GM21717 (cell line): Measurements from ENCODE around the gene LAMA5.

Experiments
- ATAC-seq: cut with Tn5 transposase; IDR thresholded peaks from one replicate; pipeline ENCODE4 v1.9.1; 2021; ENCODE audit warnings: mild to moderate bottlenecking, moderate library complexity; ENCODE audit not compliant: unreplicated experiment

The LAMA5 gene

DNA sequence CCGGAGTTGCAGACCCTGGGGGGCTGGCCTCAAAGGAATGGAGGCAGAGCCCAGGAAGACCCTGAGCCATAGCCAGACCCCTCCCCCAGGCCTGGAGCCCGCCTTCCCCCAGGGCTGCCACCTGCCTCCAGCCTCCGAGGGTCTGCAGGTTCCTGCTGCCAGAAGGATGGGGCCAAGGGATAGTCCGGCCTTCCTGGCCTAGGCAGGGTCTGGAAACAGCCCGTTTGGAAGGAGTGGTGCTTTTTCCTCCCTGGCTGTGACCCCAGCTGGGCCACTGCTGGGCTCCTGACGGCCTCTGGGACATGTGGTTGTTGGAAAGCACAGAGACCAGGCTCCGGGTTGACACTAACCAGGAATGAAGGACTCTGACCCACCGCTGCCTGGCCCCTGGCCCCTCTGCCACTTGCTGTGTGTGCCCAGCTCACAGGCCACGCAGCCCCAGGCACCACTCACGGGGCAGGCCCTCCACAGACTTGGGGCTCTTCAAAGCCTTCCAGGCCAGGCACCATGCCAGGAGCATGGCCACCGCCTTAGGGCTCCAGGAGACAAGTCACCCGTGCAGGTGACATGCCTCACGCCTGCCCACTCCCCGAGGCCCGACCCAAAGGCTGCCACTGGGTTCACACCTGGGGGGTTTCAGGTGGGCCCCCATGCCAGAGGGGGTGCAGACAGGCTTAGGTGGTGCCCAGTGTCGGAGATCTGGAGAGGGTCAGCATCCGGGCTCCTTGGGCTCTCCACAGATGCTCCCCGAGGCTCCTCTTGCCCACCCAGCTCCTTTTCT, 3.9 kb upstream of the LAMA5 start:
- no peak for ATAC-seq

DNA sequence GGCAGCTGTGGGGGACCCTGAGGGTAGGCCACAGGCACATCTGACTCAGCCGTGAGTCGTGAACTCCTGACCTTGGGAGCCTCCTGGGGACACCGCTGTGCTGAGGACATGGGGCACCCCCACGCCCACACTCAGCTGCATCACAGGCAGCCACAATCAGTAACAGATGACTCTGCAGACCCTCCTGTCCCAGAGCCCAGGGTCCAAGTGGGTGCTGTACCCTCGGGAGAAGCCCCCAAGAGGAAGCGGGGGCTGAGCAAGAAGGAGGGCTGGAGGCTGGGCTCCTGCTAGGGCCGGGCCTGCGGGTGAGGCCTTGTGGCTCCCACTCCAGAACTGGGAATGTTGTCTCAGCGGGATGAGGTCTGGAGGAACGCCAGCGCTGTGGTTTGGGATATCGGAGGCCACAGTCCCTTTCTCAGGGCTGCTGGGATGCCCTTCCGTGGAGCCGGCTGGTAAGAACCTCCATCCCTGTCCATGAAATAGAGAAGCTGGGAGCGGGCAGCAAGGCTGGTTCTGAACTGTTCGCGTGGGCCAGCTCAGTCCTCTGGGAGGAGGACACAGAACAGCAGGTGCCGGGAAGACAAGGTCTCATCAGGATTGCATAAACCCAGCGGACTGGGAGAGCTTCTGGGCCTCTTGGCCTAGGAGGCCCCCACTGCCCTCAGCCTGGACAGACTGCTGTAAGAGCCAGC, 3.1 kb upstream of the LAMA5 start:
- no peak for ATAC-seq

DNA sequence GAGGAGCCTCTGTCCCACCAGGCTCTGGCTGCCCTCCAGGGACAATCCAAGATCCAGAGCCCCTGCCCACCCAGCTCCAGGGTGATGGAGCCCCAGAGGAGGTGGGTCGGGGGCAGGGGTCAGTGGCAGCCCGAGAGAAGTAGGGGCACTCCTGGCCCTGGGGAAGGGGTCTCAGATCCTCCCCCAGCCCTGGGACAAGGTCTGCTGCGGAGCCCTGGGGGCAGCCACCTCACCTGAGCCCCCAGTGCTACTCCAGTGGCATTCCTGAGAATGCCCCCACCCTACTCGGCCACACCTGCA, 2.7 kb upstream of the LAMA5 start:
- ATAC-seq, result no peak

DNA sequence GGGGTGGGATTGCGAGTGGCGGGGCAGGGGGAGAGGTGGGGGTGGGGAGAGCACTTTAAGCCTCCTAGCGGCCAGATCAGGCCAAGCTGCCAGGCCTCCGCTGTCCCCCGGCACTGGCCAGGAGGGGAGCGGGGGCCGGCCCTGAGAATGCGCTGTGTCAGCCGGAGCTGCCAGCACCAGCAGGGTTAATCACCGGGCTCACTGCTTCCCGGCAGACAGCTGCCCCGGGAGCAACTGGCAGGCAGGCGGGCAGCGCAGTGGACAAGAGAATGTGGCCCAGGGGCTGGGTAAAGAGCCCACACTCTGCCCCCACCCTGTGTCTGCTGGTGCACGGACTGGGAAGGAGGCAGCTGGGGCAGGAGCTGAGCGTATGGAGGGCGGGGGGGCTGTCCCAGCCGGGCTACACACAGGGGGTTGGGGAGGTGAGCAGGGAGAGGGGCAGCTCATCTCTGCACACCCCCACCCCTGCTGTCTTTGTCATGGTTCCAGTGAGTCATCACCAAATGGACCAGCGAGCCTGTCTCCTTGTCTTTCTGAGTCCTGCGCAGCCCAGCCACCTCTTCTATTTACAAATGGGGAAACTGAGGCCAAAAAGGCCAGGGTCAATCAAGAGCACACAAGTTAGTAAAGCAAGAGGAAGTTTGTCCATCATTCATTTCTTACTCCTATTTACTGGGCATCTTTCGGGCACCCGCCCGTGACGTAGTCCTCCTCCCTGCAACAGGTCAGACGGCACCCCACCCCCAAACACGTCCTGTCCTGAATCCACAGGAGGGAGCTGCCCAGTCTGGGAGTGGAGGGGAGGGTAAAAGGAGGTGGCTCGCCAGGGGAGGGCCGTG, 2.1 kb upstream of the LAMA5 start:
- no peak for ATAC-seq

DNA sequence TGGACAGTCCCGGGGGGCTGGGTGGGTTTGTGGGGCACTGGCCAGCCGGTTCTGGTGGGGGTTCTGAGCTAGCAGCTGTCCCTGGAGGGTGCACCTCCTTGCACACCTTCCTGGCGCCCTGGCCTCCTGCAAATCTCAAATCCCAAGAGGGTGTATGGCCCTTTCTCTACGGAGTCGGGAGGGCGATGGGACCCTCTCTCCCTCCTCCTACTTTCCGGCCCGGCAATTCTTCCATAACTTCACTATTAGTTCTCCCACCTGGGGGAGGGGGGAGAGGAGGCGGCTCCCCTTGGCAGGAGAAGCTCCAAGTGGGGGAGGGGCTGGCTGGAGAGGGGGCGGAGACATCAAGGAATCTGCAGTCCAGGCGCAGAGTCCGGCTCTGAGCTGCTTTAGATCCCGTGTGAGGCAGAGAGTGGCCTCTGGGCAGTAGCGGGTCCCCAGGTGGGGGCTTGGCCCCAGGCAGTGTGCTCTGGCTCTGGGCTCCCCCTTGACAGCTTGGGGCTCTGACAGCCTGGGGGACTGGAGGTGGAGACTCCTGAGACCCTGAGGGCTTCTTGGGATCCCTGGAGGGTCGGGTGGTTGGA, 1.4 kb upstream of the LAMA5 start:
- no peak for ATAC-seq

DNA sequence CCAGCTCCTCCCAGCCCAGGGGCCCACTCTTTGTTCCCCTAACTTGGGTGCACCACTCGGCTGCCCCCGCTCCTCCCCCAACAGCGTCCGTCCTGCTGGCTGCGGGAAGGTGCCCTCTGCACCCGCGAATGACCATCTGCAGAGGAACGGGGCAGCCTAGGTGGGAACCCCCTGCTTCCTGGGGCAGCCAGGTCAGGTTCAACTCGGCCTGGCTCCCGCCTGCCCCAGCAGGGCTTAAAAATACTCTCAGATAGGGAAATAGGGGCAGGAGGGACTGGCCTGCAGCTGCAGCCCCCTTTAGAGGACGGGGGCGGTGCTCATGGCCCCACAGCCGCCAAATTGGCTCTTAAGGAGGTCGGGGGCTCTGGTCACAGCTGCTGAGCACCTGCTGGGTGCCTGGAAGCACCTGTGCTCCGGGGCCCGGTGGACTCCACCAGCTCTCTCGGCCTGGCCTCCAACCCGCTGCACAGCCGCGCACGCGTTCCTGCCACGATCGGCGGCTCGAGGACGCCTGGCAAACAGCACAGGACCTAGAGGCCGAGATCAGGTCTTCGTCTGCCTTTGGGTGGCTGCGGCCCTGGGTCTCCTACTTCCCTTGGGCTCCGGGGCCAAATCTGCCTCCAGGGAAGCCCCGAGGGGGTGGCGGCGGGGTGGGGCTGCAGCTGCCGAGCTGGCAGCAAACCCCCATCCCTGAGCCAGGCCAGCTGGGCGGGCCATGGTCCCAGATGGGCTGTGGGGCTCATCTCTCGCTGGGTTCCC, 700 bp upstream of the LAMA5 start:
- ATAC-seq, result no peak

DNA sequence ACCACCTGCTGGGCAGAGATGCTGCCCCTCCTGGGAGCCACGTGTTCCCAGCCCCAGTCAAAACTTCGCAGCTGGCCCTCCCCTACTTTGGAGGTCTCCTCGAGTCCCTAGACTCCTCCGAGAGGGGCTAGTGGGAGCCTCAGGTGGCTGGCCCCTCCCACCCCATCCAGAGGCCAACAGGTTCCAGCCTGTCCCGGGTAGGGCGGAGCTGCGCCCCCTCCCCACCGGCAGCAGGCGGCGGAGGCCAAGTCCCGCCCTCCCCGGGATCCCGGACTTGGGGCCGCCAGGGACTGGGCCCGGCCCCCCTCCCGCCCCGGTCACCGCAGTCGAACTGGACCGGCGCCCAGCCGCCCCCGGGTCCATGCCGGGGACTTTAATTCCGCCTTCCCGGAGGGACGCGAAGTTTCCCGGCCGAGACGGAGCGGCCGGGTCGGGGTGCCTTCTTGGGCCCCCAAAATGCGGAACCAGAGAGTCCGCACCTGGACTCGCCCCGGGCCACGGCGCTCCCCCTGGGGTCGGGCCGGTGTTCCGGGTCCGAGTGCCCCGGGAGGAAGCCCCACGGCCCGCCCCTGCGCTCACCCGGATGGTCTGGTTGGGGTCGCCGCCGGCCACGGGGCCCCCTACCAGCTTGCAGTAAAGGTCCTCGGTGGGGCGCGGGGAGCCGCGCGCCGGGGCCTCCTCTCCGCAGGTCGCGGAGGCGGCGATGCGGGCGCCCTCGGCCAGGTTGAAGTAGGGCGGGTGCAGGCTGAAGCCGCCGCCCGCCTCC, 559 bp downstream of the LAMA5 start:
- ATAC-seq, result no peak

DNA sequence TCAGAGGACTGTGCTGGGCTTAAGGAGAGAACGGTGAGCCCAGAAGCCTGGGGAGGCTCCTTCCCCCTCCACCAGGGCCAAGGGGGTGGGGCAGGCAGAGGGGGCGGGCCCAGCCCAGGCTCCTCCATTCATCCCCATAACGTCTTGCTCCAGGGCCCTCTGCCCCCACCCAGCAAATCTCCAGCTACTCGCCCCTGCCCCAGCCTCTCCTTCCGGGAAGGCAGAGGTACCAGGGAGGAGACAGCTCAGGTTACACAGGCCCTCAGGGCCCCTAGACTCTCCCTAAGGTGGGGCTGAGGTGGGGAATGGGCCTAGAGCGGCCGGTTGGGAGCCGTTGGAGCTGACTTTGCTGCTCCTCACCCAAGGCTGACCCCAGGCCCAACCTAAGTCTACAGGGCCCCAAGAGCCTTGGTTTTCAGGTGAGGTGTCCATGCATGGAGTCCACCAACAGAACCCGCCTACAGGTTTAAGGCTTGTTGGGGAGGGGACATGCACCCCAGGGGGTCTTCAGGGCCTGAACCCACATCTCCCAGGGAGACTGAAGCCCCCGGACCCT, 1.2 kb downstream of the LAMA5 start:
- no peak for ATAC-seq

DNA sequence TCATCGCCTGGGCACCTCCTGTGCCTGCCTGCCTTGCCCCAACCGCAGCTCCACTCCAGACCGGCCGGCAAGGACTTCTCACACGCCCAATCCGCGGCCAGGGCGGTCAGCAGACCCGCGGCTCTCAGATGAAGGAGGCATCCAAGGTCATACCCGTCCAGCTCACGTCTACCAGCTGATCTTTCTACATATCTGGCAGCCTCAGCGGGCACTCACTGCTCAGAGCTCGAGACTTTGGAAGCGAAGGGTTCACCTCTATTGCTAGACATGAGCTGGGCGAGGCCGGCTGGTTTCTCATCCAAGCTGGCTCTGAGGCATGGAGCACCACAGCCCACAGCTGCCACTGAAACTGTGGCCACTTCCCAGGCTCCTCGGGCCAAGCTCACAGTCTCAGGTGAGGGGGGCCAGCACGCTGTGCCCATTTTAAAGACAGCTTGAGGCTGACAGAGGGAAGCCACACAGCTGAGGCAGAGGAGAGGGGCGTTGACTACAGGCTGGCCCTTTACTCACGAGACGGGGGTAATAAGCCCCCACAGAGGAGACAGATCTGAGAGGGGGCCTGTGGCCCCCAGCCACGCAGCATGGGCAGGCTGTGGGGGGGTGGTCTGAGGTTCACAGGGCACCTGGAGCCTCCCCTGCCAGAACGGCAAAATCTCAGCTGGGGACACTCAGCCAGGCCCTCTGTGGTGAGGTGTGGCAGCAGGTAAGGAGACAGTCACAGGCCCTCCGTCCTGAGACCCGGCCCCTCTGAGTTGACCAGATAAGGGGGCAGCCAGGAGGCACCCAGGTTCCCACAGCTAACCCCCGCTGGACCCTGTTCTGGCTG, 2.0 kb downstream of the LAMA5 start:
- ATAC-seq, result no peak

DNA sequence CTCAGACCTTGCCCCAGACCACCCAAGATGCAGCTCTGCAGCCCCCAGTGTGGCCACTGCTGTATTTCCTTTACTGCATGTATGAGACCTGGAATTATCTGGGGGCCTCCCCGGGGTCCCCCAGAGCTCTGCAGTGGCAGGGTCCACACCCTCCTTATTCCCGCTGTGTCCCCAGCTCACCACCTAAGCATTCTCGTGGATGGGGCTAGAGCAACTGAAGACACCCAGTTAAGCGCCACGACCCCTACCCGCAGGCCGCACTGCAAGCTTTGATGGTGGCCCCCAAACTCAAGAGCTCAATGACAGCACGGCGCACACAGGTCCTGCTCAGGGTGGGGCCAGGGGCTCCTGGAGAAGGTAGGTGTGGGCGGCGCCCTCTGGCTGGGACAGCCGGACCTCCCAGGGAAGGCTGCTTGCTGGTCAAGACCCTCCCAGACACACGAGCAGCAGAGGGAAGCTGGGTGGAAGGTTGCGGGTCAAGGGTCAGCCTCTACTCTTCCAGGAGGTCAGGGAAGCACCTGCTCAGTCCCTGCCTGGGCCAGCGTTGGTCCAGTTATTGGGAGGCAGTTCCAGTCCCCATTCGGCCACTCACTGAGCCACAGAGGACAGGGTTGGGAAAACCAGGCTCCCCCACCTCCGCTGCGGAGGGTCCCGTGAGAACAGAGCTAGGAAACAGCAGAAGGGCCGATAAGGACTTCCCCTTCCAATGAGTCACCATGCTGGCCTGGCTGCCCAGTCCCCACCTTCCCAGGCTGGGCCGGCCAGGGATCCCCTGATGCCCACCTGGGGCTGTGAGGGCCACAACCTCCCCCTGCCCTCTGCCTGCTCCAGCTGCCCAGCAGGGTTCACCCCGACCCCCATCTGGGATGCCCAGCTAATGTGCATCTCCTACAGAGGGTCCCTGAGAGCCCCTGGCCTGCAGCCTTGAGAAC, 2.9 kb downstream of the LAMA5 start:
- ATAC-seq, result no peak

DNA sequence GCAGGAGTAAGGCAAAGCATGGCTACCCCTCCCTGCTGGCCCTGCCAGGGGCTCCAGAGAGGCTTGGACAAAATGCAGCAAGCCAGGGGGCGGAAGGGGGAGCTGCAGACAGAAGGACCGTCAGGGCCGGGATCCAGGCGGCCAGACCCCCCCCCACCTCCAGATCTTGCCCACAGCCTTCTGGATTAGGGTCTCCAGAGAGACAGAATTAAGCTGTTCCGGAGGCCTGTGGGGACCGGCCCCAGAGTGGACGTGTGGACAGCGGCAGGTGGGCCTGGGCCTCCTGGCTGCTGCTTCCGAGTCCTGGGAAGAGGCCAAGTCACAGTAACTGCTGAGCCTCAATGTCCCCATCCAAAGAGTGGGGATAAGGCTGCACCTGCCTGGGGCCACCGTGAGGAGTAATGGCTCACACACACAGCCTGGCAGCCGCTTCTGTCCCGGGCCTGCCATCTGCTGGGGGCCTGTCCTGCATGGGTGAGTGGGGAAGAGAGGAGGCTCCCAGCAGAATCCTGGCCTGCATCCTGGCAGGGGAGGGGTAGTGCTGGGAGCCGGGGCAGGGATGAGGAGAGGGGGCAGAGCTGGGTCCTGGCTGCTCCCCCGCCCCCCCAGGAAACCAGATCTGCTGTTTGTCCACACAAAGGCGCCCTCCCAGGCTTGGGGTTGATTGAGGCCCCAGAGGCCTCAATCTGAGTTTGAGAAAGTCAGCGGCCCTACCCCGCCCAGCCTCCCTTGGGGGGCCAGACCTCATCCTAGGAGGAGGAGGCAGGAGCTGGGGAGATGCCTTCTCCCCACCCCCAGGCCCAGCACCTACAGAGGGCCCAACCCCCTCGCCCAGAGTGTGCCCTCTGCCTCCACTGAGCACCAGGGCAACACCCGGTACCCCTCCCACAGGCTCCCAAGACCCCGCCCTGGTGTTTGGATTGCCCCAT, 3.9 kb downstream of the LAMA5 start:
- no peak for ATAC-seq

DNA sequence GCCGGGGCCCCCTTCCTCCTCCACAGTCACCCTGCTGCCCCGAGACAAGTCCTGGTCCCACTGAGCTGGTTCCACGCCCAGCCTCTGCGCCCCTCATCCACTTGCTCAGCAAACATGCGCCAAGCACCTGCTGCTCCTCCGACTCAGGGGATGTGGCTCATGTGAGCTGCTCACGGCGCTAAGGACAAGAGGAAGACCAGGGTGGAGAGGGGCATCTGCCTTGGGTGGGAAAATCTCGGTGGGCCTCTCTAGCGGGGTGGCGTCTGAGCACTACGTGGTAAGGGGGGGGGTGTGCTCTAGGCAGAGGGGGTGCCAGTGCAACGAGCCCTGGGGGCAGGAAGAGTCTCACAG, 4.5 kb downstream of the LAMA5 start:
- ATAC-seq, result no peak

DNA sequence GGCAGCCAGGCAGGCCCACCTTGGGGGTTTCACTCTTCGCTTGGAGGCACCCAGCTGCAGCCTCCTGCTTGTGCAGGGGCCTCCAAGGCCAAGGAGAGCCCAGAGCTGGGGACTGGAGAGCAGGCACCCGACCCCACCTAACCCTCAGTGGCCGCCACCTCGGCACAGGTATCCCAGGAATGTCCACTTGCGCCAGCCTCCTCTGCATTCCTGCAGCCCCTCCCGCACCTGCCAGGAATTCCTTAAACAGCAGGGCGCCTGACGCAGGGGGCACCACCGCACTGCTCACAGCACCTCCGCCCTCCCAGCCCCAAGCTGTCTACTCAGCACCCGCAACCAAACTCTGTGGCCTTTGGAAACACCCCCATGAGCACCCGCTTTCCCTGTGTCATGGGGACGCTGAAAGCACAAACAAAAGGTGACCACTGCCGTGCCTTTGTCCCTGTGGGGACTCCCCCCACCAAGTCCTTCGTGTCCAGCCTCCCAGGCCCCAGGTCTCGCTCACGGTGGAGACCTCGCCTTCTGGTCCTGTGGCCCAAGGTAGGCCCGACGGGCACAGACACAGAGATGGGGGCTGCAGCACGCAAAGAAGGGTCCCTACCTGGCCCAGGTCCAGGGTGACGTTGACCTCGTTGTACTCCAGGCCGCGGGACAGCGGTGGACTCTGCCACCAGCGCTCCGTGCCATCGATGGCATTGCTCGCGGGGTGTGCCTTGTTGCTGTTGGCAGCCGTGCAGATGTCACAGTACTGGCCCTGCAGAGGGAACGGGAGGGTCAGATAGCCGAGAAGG, 5.1 kb downstream of the LAMA5 start:
- no peak for ATAC-seq

DNA sequence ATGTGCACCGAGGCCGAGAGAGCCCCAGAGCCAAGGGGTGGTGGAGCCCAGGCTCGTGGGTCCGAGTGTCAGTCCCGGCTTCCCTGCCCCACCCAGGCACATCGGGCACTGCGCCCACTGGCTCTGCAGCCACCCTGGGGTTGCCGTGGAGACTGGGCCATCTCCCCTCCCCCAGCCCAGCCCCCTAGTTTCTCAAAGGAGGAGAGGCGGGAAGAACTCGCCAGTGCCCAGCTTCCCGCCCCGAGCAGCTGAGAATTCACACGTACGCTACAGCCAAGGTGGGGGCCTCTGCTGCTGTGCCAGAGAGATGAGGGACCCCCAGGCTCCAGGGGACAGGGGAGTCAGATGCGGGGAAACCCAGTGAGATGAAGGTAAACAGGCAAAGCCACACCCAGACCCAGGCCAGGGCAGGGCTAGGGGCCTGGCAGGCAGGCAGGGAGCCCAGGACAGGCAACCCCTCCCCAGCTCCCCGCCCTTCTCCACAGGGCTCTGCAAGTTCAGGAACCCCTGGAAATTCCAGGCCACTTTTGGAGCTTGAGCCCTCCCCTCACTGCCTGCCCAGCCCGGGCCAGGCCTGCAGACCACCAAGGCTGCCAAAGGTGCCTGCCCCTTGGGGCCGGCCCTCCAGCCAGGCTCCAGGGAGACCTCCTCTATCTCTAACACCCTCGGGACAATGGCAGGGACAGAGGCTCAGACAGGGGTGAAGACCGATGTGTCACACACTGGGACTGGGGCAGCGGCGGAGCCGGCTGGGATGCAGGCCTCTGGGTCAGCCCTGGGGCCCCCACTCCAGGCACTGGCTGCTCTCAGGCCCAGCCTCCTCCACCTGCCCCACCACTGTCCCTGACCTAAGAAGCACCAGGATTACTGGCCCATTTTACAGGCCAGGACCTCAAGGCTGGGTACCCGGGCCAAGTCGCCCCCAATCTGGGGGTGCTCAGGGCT, 6.0 kb downstream of the LAMA5 start:
- ATAC-seq, result no peak
